Prostate gland (tissue), 2 donors: ENCODE measurements around the gene MOBP. TPM values are rescaled to one million over a fixed set of nuclear protein-coding genes. Genes with fewer than 3 reads are reported as not detected.

Experiments used
- DNase-seq: peaks from one replicate; pipeline ENCODE4 v3.0.0-alpha.2; 2019; ENCODE audit warnings: low spot score
- H3K27ac ChIP-seq, 2 donors: fragments of 200-600 bp; sonication (generic); 2 replicates each; pipeline ENCODE4 v1.5.1; 2017 to 2019
- H3K27me3 ChIP-seq: fragments of 200-600 bp; sonication (generic); replicated peaks from 2 replicates; pipeline ENCODE4 v1.5.1; 2019; ENCODE audit not compliant: insufficient read depth
- H3K36me3 ChIP-seq, 2 donors: fragments of 200-600 bp; sonication (generic); 1 replicate in 1 of 2; 2 replicates in 1 of 2; pipeline versions ENCODE4 v1.5.1 to v1.8.1; 2017 to 2019
- H3K4me1 ChIP-seq: fragments of 200-600 bp; sonication (generic); replicated peaks from 2 replicates; pipeline ENCODE4 v1.5.1; 2019
- H3K4me3 ChIP-seq, 2 donors: fragments of 200-600 bp; sonication (generic); 2 replicates each; pipeline ENCODE4 v1.5.1; 2017 to 2019
- H3K9me3 ChIP-seq: fragments of 200-600 bp; sonication (generic); 2 replicates; pipeline ENCODE4 v1.5.1; 2017
- CTCF ChIP-seq, 4 experiments: fragments of 200-600 bp in 2 of 4; fragments of 450-650 bp in 2 of 4; sonication (generic) in 2 of 4; IDR thresholded peaks; 1 replicate in 3 of 4; 2 replicates in 1 of 4; pipeline ENCODE4 v1.5.1; 2016 to 2019; ENCODE audit warnings: antibody characterized with exemption in 4 of 4, mild to moderate bottlenecking in 2 of 4, moderate library complexity in 2 of 4
- POLR2A ChIP-seq: fragments of 450-650 bp; IDR thresholded peaks from one replicate; pipeline ENCODE4 v1.6.1; 2016; ENCODE audit warnings: antibody characterized with exemption, mild to moderate bottlenecking
- POLR2AphosphoS5 ChIP-seq: sonication (generic); formaldehyde crosslinking; IDR thresholded peaks from one replicate; pipeline ENCODE4 v1.6.1; 2017; ENCODE audit warnings: antibody characterized with exemption
- WGBS: methylation state at CpG from one replicate; pipeline ENCODE4 v1.1.5; 2018; 5-methylcytosine and 5-hydroxymethylcytosine counted together
- intact Hi-C: fragments of 100-400 bp; cut with DNase I; formaldehyde crosslinking; loops from one replicate; pipeline ENCODE4 v1.14.2; 2022
- total RNA-seq, 2 donors: library from RNA; depleted of rRNA; stranded (reverse); fragments of >200 nt; gene quantifications; one replicate each; pipeline ENCODE4 v1.1.0, GENCODE V29; 2016

The MOBP gene
- total RNA-seq, 2 donors from 2014 or later: 2.4 TPM; not detected in 1

- TF ChIP-seq POLR2AphosphoS5: no peak
- TF ChIP-seq POLR2A: no peak
- no peak for TF ChIP-seq CTCF (IDR thresholded peaks at IDR 0.05)
- Histone ChIP-seq H3K4me1 (no peaks in the 10 kb centered on the region), H3K4me3 (no peak overlapping the region), H3K36me3 (no peaks in the 10 kb centered on the region), H3K27ac (no peak overlapping the region), H3K27me3 (no peaks in the 10 kb centered on the region), H3K9me3 (no peaks in the 10 kb centered on the region)
- DNase-seq: no peak
- intact Hi-C loops: no loop called here
- WGBS: 0% methylated on average over 1 of the region's 1 CpG
Observed at GRCh38 chr3:39463269-39463668, 4.2 kb upstream of the MOBP start.

GRCh38 chr3:39466988-39467387 is 492 bp upstream of the MOBP start:
- Histone ChIP-seq H3K4me3 (no peak overlapping the region), H3K36me3 (no peaks in the 10 kb centered on the region), H3K27me3 (no peaks in the 10 kb centered on the region), H3K4me1 (no peaks in the 10 kb centered on the region), H3K9me3 (no peaks in the 10 kb centered on the region), H3K27ac (no peak overlapping the region)
- 72% methylated on average over 3 of the region's 3 CpGs for WGBS
- intact Hi-C loops: no loop called here
- TF ChIP-seq POLR2AphosphoS5 (no peak), POLR2A (no peak), CTCF (IDR thresholded peaks at IDR 0.05) (no peak)
- DNase-seq: no peak

GRCh38 chr3:39468108-39468436 is 592 bp downstream of the MOBP start:
- no peak for DNase-seq
- no peaks in the 10 kb centered on the region for H3K9me3 ChIP-seq
- H3K27ac ChIP-seq: no peak overlapping the region
- 82% methylated on average over 4 of the region's 4 CpGs for WGBS
- H3K4me1 ChIP-seq: no peaks in the 10 kb centered on the region
- H3K36me3 ChIP-seq: no peaks in the 10 kb centered on the region
- TF ChIP-seq POLR2AphosphoS5: no peak
- no peak for TF ChIP-seq POLR2A
- TF ChIP-seq CTCF (IDR thresholded peaks at IDR 0.05): no peak
- H3K27me3 ChIP-seq: no peaks in the 10 kb centered on the region
- intact Hi-C loops: no loop called here
- no peak overlapping the region for H3K4me3 ChIP-seq

- intact Hi-C loops: no loop called here
- H3K27me3 ChIP-seq: no peaks in the 10 kb centered on the region
- TF ChIP-seq CTCF (IDR thresholded peaks at IDR 0.05) (no peak), POLR2AphosphoS5 (no peak), POLR2A (no peak)
- H3K4me1 ChIP-seq: no peaks in the 10 kb centered on the region
- no peak overlapping the region for H3K27ac ChIP-seq
- WGBS: 95% methylated on average over 1 of the region's 1 CpG
- H3K9me3 ChIP-seq: no peaks in the 10 kb centered on the region
- no peak overlapping the region for H3K4me3 ChIP-seq
- DNase-seq: no peak
- H3K36me3 ChIP-seq: no peaks in the 10 kb centered on the region
Observed at GRCh38 chr3:39469258-39469657, 1.8 kb downstream of the MOBP start.

GRCh38 chr3:39469945-39470344 is 2.5 kb downstream of the MOBP start:
- DNase-seq: no peak
- no peak overlapping the region for H3K4me3 ChIP-seq
- 61% methylated on average over 6 of the region's 6 CpGs for WGBS
- H3K4me1 ChIP-seq: no peaks in the 10 kb centered on the region
- H3K9me3 ChIP-seq: no peaks in the 10 kb centered on the region
- intact Hi-C loops: no loop called here
- no peaks in the 10 kb centered on the region for H3K36me3 ChIP-seq
- TF ChIP-seq POLR2AphosphoS5: no peak
- TF ChIP-seq CTCF (IDR thresholded peaks at IDR 0.05): no peak
- no peak for TF ChIP-seq POLR2A
- no peak overlapping the region for H3K27ac ChIP-seq
- H3K27me3 ChIP-seq: no peaks in the 10 kb centered on the region
